Measurements from ENCODE around the gene AFAP1.

The AFAP1 gene

DNA sequence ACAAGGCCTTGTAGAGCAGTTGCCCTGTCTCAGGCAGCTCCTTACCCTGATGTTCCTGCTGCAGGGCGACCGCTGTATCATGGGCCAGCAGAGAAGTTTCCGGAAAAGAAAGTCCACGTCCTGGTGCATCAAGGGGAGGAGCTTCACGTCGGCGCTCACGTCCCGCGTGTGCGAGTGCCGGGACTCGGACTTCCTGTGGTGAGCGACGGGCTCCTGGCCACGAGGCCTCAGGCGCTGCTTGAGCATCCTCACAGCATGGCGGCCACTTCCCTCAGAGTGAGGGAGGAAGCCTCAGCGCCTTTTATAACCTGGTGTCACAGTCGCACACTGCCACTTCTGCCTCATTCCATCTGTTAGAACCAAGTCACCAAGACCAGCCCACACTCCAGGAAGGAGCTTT lies 225.5 kb downstream of the AFAP1 start:
- no peak overlapping the region for H3K4me3 ChIP-seq (replicated peaks; ENCODE audit: low read depth, low read length)
- TF ChIP-seq, protein P1, sequence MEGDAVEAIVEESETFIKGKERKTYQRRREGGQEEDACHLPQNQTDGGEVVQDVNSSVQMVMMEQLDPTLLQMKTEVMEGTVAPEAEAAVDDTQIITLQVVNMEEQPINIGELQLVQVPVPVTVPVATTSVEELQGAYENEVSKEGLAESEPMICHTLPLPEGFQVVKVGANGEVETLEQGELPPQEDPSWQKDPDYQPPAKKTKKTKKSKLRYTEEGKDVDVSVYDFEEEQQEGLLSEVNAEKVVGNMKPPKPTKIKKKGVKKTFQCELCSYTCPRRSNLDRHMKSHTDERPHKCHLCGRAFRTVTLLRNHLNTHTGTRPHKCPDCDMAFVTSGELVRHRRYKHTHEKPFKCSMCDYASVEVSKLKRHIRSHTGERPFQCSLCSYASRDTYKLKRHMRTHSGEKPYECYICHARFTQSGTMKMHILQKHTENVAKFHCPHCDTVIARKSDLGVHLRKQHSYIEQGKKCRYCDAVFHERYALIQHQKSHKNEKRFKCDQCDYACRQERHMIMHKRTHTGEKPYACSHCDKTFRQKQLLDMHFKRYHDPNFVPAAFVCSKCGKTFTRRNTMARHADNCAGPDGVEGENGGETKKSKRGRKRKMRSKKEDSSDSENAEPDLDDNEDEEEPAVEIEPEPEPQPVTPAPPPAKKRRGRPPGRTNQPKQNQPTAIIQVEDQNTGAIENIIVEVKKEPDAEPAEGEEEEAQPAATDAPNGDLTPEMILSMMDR (IDR thresholded peaks at IDR 0.05; ENCODE audit: low read length, missing control alignments), result no peak
- no peak for DNase-seq (ENCODE audit: low read depth)

DNA sequence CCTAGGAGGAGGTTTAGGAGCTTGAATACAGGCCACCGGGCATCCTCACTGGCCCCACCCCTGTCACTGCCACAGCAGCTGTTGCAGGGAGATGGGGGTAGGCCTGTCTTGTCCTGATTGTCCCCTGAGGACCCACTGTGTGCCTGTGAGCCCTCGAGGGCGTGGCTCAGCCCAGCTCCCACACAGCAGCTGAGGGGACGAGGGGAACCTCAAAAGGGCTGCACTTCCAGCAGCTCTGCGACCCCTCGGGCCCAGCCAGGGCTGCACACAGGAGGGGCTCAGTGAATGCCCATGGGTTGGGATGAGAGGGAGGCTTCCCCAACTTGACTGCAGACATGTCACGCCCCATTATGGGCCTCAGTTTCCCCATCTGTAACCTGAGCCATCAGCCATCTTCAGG lies 225.9 kb downstream of the AFAP1 start:
- DNase-seq (ENCODE audit: low read depth), result no peak
- H3K4me3 ChIP-seq (replicated peaks; ENCODE audit: low read depth, low read length), result no peak overlapping the region
- TF ChIP-seq, protein P1 (IDR thresholded peaks at IDR 0.05; ENCODE audit: low read length, missing control alignments), result no peak

DNA sequence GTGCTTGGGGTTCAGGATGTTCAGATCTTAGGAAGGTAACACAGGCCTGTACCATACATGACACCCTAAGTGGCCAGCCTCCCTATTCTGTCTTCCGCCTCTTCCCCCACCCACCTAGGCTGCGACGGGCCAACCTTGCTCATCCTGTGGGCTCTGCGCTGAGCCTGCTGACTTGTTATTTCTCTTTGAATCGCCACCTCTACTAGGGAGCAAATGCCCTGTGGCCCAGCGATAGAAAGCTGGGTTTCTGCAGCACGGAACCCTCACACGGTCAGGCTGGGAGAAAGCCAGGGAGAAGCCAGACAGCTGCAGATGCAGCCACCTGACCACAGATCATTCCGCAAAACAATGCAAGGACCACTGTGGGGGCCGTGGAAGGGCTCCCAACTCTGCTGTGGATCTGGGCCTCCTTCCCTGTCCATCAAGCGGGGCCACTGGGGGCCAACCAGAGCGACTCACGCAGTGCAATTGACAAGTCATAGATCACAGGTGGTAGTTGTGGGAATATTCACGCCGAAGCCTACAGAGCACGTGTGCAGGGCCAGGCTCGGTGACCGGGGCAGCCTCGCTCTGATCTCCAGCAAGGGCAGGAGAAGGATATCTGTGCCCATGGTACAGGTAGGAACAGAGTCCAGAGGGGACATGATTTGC lies 227.5 kb downstream of the AFAP1 start:
- no peak overlapping the region for H3K4me3 ChIP-seq (replicated peaks; ENCODE audit: low read depth, low read length)
- TF ChIP-seq, protein P1 (IDR thresholded peaks at IDR 0.05; ENCODE audit: low read length, missing control alignments), result no peak
- no peak for DNase-seq (ENCODE audit: low read depth)

DNA sequence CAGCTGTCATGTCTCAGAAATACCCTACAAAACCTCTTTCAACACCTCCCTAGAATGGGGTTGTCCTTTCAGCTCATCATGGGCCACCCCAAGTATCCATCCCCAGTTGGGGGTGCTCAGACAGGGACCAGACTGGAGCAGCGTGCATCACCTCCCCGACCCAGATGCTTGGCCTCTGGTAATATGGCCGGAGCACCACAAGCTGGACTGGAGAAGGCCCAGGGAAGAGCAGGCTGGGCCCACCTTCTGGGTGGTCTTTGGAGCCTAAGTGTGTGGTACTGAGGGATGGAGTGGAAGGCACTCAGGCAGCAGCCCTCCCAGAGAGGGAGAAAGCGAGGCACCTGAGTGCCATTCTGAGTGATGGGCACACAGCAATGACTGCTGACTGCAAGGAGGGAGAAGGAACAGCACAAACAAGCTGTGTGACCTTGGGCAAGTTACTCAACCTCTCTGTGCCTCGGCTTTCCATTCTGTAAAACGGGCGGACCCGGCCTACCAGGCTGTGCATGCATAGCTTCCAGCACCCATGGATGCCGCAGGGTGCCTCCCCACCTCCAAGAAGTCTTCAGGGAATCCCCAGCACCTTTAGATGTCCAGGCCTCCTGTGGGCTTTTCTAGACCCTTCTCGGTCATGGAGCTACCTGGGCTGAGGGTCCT lies 228.2 kb downstream of the AFAP1 start:
- H3K4me3 ChIP-seq (replicated peaks; ENCODE audit: low read depth, low read length), result no peak overlapping the region
- no peak for DNase-seq (ENCODE audit: low read depth)
- TF ChIP-seq, protein P1 (IDR thresholded peaks at IDR 0.05; ENCODE audit: low read length, missing control alignments), result no peak

DNA sequence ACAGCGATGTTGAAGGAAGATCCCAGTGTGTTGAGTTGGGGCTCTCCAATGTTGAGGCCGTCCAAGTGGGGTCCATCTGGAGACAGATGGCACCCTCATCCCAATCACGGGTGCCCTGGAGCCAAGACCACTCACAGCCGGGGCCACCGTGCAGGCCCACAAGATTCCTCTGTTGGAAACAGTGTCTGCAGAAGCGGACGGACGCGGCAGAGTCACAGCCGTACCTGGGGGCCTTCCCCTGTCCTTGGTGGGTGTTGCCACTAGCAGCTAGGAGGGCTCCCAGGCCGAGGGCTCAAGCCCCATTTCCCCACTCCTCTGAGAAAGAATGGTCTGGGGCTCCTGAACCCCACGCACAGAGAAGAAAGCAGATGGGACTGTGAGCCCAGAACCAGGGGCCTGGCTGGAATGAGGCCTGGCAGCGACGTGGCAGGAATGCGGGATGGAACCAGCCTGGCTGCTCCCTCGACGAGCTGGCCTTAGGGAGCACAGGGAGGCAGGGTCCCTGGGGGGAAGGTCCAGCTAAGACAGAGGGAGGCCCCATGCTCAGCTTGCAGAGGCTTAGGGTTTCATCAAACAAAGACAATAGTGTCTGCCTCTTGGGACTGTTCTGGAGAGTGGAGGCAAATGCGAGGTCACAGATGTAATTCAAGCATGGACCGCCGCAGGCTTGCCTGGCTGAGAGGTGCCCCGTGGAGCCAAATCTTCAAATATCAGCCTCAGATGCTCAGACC lies 228.9 kb downstream of the AFAP1 start:
- TF ChIP-seq, protein P1 (IDR thresholded peaks at IDR 0.05; ENCODE audit: low read length, missing control alignments), result no peak
- DNase-seq (ENCODE audit: low read depth), result no peak
- H3K4me3 ChIP-seq (replicated peaks; ENCODE audit: low read depth, low read length), result no peak overlapping the region

DNA sequence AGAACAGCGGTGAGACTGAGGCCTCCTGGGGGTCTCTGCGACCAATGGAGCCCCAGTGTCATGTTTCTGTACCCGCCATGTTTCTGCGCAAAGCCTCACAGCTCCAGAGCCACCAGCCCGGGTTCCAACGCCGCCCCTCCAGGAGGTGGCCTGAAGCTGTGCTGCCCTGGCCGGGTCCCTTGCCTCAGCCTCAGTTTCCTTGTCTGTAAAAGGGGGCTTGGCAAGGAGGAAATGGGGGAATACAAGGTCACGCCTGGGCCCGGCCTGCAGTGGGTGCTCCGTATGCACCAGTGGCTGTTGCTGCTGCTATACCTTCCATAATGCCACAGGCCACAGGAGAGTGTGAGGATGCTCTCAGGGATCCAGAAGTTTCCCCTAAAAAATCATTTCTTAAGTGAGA lies 229.5 kb downstream of the AFAP1 start:
- TF ChIP-seq, protein P1 (IDR thresholded peaks at IDR 0.05; ENCODE audit: low read length, missing control alignments), result no peak
- no peak for DNase-seq (ENCODE audit: low read depth)
- no peak overlapping the region for H3K4me3 ChIP-seq (replicated peaks; ENCODE audit: low read depth, low read length)

All from fibroblast of pulmonary artery (primary cell).